ENCODE measurements around the gene ELMO1. TPM values are rescaled to one million over a fixed set of nuclear protein-coding genes. Genes with fewer than 3 reads are reported as not detected.

Gene ELMO1
- total RNA-seq, 1 experiment from 2014 or later: 0.36 TPM

DNA sequence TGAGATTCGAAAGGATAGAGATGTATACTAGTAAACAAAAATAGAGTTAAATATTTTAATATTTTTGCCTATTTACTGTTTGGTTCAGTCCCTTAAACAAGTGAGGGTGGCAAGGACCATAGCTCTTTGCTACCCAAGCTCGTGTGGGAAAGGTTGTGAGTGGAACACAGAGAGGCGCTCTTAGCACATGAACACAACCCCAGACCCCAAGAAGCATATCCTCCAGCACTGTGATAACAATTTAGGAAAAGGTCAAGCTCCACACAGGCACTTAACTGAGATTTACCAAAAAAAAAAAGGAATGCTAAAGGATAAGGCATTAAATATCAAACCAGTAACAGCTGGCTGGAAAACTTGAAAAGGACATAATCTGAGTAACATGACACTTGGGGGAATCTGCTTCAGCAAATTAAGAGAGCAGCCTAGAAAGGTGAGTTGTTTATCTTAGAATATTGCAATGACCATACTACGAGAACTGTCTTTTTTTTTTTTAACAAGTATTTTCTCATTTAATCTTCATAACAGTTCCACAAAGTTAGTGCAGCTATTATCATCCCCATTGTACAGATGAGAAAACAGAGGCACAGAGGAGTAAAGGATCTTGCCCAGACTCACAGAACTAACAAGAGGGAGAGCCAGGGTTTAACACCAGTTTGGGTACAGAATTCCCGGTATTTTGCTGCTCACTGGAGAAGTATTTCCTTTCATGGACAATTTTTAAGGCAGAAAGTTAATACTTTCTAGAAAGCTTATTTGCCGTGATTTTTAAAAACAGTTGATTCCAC, 420.9 kb downstream of the ELMO1 start:
- DNase-seq (ENCODE audit: low read depth): no peak

DNA sequence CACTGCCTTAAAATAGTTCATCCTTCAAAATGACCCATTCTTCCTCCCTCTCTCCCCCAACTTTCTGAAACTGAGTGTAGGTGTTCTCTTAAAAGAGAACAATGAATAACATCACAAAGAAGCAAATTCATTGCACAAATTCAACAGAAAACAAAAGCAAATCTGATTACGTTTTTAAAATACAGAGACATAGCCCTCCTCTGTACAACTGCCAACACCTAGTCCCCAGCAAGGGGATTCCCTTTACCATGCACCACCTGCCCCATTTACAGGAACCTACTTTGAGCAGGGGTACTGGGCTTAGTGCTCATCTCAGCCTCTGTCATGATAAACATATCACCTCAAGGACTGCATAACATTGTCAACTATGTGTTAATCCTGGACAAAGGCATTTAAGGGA, 421.6 kb downstream of the ELMO1 start:
- DNase-seq (ENCODE audit: low read depth): no peak

DNA sequence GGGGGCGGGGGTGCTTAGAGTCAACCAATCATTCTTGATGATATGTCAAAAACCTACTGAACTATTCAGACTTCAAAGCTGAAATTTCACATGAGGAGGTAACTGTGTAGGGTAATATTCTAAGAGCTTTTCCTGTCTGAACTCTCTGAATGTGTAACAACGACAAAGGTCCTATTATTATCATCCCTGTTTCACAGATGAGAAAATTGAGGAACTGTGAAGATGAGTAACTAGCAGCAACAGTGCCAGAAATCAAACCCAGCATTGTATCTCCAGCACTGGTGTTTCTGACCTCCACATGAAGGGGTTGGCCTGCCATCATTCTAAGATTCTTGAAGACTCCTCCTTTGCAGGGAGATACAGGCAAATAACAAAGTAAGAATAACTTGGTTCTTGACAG, 429.7 kb downstream of the ELMO1 start:
- no peak for DNase-seq (ENCODE audit: low read depth)

DNA sequence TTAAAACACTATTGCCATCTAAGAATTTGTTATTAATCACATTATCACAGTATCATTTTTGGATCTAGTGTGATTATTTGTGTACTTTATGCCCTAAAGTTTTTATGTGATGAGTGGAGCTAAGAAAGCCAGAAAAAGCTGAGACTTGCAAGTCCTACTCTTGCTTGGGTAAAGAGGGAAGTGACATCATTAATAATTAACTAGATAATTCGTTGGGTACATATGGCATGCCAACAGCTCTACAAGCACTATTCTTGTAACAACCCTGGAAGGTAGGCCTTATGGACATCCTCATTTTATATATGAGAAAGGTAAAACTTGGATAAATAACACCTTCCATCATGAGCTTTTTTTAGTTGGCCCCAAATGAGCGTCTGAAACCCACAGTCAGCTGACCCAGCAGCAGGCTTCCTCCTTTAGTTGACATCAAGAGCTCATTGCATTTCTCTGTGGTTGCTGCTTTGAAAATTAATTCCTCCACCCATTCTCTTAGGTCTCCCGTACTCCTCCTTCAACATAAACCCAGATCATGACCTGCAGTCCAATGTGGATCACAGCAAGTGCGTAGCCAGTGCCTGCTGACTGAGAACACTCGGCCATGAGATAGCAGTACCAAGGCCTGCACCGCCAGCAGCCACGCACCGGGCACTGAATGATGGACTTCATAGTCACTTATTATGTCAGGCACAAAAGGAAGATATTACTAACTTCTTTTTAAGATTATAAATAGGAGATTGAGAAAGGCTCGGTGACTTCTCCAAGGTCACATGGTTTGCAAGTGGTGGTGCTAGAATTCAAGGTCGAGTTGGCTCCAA, 432.4 kb downstream of the ELMO1 start:
- no peak for DNase-seq (ENCODE audit: low read depth)

DNA sequence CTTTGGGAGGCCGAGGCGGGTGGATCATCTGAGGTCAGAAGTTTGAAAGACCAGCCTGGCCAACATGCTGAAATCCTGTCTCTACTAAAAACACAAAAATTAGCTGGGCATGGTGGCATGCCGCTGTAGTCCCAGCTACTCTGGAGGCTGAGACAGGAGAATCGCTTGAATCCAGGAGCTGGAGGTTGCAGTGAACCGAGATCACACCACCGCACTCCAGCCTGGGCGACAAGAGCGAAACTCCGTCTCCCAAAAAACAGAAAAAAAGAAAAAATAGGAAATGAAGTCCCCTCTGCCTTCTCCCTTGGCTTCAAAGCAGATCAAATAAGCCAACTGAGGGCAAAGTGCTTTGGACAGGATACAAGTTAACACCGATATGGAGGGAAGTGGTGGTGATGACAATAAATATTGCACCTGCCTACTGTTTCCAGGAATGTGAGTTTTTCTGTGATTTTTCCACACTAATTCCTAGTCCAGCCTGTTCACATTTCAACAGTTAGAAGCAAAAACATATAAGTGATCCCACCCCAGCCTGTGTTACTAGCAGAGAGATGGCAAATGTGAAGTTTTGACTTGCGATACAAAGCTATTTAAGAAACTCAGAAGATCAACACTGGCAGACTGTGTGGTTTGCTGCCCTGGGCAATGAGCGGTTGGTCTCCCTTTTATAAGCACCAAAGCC, 433.2 kb downstream of the ELMO1 start:
- no peak for DNase-seq (ENCODE audit: low read depth)

DNA sequence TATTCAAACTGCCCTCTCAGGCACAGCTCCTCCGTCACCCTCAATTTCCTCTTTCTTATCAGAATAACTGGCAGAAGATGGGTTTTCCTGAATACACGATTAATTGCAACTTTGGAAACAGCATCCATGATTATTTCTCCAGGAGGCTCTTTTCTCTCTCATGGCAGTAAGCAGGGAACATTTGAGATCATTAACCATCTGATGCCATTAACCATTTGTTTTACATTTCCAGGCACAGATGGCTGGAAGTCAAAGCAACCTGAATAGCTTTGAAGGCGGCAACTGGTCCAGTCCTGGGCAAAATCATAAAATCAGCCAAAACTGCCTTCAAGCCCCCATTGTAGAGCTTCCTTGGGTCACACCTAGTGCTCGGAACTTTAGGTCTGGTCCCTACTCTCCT, 434.9 kb downstream of the ELMO1 start:
- no peak for DNase-seq (ENCODE audit: low read depth)

DNA sequence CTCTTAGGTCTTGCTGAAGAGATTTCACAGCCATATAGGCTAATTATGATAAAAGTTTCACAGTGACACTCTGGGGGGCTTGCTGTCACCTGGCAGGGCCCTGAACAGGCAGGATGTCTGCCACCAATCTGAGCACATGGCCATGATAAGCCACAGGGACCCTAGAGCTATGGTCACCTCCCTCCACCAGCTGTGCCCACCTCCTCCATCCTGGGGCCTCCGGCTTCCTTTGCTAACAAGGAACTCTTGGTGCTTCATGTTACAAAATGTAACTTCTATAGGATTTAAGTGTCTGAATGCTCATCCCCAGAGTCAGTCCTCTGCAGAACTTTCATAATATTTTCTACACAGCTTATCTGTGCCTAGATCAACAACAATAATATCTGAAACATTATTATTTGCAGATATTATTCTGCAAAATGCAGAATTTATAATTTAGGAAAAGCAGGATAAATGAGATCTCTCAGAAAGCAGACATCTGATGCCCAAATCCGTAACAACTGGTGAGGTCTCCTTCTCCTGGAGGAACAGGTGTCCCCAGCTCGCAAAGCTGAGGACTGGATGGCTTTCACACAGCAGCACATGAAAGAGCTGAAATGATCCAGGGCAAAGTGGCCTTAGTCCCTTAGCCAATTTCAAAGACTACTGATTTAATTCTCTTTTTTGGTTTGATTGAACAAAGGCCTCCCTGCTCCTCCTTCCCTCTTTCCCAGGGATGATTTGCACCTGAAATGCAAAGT, 437.3 kb downstream of the ELMO1 start:
- DNase-seq (ENCODE audit: low read depth): no peak

DNA sequence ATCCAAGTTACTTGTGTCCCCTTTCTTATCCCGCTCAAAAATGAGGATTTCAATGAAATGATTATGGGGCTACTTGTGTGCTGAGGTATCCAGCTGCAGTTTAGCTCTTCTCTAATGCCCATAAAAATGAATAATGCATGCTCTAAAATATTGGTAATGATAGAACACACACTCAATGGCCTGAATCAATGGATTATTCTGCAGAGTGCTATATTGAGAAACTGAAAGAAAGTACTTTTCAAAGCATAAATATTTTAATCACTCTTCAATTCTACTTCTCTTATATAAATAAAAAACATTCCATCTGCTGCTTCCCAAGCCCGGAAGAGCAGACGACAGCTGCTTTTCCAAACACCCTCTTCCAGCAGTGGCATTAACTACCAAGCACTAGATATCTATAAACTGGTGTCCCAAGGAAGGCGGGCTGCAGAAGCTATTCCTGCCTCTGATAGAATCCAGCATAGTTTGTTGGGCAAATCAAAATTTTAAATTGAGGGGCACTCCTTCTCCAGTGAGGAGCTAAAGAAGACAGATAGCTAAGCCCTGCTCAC, 439.5 kb downstream of the ELMO1 start:
- DNase-seq (ENCODE audit: low read depth): no peak

DNA sequence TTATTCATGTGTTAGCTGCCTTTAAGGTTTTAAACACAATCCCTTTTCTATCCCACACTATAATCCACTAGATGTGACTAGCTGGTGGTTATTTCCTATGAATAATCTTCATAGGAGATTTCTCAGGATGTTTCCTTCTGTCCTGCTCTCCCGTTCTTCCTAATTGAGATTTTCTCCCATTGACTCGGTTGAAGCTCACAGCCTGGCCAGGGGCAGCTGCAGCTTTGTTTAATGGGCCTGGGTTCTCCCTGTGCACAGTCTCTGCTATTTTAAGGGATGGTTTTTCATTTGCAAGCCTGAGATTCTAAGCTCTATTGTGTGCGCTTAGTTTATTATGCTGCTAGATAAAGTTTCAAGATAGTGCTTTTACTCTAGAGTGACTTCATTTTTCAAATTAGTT, 441.0 kb downstream of the ELMO1 start:
- DNase-seq (ENCODE audit: low read depth): no peak

DNA sequence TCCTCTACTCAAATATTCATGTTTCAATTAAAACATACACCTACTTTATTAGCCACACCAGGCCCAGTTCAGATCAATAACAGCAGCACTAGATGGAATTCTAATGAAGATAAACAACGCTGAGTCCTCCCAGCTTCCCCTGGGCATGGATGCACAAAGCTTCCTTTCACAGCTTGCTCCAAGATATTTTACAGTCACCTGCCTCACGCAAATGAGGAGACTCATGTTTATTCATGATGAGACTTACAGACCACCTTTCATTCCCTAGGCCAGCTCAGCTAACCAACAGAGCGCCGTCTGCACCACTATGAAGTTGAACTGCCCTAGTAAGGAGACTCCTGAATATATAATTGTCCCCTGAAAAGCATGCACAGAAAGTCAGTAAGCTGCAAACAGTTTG, 441.4 kb downstream of the ELMO1 start:
- DNase-seq (ENCODE audit: low read depth): no peak

DNA sequence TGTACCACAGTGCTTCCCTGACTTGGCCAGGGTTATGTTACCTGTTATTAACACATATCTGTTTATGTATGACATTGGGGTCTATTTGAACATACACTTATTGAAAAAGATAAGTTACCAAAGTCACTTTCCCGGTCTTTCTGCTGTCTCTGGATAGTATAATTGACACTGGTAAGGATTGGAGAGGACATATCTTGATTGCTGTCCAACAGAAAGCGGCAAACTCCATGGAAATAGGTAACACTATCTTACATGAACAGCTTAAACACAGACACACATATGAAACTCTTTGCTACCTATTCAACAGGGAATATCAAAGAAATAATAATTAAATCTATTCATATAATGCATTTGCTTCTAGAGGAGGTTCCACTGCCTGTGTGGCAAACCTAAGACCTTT, 441.9 kb downstream of the ELMO1 start:
- no peak for DNase-seq (ENCODE audit: low read depth)

DNA sequence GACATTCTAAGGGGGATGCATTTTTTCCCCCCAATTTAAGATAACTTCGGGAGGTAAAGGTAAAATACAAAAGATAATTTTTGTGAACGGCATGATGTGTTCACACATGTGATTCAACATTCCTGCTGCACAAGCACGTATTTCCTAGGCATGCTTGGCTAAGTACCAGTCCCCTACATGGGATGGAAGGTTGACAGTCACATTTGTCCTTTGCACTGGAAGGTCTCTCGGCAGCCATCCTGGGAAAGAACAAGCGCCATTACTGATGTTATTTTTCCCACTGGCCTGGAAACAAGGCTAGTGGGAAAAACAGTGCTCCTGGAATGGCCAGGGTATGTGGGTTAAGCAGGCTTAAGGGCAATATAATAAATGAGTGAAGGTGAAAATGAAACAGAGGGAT, 448.2 kb downstream of the ELMO1 start:
- DNase-seq (ENCODE audit: low read depth): no peak

DNA sequence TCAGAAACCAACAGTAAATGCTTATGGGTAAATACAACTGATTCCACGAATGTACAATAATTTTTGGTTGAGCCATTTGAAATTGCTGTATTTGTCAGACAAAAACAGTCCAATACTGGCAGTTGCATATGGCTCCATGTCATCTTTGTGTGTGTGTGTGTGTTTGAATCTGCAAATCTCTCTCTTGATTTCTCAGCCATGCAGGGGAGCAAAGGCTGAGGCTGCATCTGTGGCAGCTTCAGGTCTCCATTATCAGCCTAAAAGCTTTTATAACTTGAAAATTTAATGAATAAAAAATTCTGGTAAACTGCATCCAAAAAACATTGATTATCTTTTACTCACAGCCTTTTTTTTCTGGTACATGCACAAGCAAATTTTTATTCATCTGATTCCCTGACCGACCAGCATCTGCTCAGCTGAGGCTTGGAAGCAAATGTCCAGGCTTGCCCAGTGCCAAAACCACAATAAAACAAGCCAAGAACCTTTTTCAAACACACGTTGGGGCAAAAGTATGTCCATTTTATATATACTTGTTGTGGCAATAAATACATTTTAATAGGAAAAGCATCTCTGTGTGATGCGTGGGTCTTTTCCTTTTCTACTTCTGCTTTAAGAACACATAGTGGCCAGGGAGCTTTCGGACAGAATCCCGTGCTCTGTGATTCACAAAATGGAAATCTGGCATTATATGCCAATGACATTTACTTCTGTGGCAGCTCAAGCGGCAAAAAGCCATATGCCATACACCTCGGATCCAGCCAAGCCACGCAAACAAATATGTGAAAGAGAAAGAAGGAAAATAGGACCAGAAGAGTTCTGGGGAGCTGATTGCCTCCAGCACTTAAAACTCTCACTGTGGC, 448.8 kb downstream of the ELMO1 start:
- no peak for DNase-seq (ENCODE audit: low read depth)

DNA sequence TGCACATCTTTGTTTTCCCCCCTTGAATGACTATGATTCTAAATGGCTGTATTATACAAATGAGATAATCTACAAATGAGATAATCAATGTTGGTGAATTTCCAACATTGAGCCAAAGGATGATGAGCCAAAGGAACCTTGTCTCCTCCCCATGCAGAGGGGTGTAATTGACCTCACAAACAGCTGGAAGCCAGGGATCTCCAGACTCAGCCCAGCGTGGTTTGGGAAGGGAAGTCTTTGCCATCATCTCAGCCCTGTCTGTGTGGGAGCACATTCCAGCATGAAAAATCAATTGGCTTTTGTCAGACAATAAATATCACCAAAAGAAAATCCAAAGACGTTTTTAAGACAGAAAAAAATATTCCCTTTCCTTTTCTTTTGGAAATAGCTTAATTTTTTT, 452.9 kb downstream of the ELMO1 start:
- no peak for DNase-seq (ENCODE audit: low read depth)

DNA sequence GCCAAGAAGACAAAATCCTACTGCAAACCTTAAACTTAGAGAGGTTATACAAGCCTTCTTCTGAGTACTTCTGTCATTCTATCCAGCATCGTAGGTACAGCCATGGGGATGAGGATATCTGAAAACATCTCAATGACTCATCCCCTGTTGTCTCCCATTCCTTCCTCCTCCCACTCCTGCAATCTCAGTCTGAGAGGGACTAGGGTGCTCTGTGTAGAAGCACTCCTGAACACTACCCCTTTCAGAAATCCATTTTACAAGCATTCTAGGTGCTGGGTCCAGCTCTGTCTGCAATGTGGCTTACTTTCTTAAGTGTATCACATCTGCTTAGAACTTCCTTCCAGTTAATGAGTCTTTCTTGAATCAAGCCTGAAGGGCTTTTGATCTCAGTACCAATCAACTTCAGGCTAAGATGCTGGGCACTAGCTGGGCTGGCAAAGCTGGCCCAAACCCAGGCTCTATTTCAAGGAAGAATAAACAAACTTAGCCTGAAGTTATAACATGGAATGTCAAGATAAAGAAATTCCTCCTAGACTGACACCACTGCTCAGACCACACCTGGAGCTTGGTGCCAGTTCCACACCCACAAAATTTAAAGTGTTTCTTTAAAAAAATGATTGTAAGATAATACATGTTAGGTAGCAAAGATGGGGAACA, 454.1 kb downstream of the ELMO1 start:
- no peak for DNase-seq (ENCODE audit: low read depth)

DNA sequence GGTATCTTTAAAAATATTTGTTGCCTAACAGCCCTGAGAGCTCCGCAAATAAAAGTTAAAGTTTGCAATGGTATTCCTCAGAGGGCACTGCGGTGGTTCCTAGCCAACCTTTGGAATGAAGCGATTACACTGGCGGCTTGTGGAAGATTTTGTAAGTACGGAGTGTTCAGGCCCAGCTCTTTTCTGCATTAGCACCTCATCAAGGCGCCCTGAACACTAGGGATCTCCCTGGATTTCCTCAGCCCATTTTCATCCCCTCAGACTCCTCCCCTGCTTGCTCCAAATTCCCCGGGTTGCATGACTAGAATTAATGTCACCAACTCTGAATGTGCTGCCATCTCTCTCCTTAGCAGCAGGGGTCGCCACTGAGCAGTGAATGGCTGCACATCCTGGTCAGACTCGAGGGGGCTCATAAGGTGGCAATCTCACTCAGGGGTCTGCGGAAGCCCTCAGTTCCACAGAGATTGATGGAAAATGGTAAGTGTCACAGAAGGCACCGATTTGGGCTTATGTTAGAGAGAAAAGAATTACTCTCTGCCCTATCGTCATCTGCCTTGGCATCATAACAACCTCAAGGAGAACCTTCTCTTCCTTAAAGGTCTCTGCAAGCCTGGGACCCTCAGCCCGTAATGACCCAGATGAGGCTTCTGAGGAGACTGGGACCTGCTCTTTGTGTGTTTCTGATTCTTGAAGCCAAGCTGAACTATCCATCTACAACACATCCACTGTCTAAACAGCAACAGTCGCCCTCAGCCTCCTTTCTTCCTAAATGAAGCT, 461.5 kb downstream of the ELMO1 start:
- DNase-seq (ENCODE audit: low read depth): peak; percentile 33

DNA sequence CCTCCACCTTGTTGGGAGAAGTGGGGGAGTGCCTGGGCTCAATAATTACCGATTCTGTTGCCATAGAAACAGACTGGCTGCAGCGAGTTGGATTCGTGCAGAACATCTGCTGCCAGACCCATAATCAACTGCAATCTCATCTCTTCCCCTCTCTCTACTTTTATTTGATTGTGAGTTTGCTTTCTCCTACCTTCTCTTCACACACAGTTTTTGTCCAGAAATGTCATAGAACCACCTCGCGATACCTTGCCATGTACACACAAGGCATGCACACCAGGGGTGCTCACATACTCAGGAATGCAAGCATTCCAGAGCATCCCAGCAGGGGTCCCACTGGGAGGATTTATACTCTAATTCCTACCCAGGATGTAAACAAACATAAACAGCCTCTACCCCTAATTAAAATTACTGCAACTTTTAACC, 462.1 kb downstream of the ELMO1 start:
- no peak for DNase-seq (ENCODE audit: low read depth)

DNA sequence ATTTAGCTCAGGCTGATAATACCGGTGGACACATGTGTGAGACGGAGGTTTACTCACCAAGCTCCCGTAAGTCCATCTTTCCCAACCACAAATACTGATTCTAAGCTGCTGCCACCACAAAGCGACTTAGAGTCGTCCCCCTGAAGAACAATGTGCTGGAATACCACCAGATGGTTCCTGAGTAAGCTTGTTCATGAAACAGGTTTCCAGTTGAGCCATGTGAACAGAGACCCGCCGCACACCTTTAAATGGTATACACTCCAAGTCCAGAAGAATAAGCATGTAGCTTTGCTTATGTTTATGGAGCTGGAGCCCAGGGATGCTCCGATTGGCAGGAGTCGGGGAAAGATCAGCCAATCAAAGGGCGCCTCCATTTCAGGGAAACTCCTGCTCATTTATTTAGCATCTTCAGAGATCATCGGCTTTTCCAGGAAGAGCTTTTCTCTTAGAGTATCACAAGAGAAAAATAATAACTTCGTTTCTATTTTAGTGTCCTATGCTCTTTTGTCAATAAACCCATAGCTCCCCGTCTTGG, 462.7 kb downstream of the ELMO1 start:
- no peak for DNase-seq (ENCODE audit: low read depth)

DNA sequence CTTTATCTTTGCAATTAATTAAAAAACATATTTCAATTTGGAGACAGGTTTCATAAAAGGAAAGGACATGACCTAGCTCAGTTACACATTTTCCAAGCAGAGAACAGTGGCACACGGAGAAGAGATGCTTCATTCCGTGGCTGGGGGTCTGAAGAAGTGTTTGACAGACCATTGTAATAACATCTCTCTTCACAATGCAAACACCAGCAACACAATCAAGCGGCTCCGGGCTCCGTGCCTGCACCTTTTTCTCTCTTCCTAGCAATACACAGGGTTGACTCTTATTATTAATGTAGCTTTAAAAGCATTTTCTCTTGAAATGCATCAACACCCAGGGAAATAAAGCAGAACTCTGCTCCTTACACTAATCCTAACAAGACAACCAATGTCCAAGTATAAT, 463.3 kb downstream of the ELMO1 start:
- DNase-seq (ENCODE audit: low read depth): no peak

Data from RPMI7951 (cell line).